ENCODE measurements around the gene LYPLAL1. TPM values are rescaled to one million over a fixed set of nuclear protein-coding genes. Genes with fewer than 3 reads are reported as not detected.
"Not testable (repeated sequence)": the region's sequence is repeated elsewhere in the genome, so short reads cannot be mapped to it uniquely, and the experiment has no call there.

LYPLAL1 gene
- total and polyA plus RNA-seq, 2 experiments from 2014 or later = 28.3 to 31.9 TPM

GRCh38 chr1:219239518-219239917 is 65.8 kb downstream of the LYPLAL1 start:
- TF ChIP-seq EZH2 (IDR thresholded peaks at IDR 0.05; ENCODE audit: borderline replicate concordance) (no peak), CTCF (IDR thresholded peaks at IDR 0.05; ENCODE audit: poor library complexity) (no peak), EZH2phosphoT487 (IDR thresholded peaks at IDR 0.05; ENCODE audit: low read depth, severe bottlenecking, unreplicated experiment) (no peak)
- no peak for DNase-seq (ENCODE audit: low spot score)
- Histone ChIP-seq H3K27ac (no peak overlapping the region), H4K20me1 (ENCODE audit: insufficient read depth, poor library complexity, severe bottlenecking) (no peaks in the 10 kb centered on the region), H3K79me2 (no peaks in the 10 kb centered on the region), H3K4me2 (no peak overlapping the region), H3K27me3 (no peaks in the 10 kb centered on the region), H3K4me1 (ENCODE audit: insufficient read depth) (no peaks in the 10 kb centered on the region), H3K9me3 (ENCODE audit: low read depth) (no peaks in the 10 kb centered on the region), H3K4me3 (no peak overlapping the region), H3K9me2 (replicated peaks; ENCODE audit: insufficient read depth) (no peaks in the 10 kb centered on the region), H3K36me3 (replicated peaks; ENCODE audit: insufficient read depth, low read depth) (no peaks in the 10 kb centered on the region), H2AFZ (no peak overlapping the region)
- 88% methylated on average over 2 of the region's 2 CpGs for WGBS (ENCODE audit: low lambda C conversion rate, missing lambda C conversion rate)

DNA sequence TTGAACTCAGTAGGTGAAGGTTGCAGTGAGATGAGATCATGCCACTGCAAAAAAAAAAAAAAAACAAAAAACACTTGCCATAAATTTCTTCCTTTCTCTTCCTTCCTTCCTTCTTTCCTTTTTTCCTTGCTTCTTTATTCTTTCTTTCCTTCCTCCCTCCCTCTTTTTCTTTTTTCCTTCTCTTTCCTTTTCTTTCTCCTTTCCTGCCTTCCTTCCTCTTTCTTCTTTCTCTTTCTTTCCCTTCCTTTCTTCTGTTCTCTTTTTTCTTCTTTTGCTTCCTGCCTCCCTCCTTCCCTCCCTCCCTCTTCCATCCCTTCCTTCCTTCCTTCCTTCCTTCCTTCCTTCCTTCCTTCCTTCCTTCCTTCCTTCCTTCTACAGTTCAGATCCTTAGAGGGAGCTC is 71.2 kb downstream of the LYPLAL1 start:
- TF ChIP-seq CTCF (IDR thresholded peaks at IDR 0.05; ENCODE audit: poor library complexity) (no peak), EZH2 (IDR thresholded peaks at IDR 0.05; ENCODE audit: borderline replicate concordance) (no peak), EZH2phosphoT487 (IDR thresholded peaks at IDR 0.05; ENCODE audit: low read depth, severe bottlenecking, unreplicated experiment) (no peak)

GRCh38 chr1:219247441-219247840 is 73.8 kb downstream of the LYPLAL1 start:
- H3K27ac ChIP-seq = no peak overlapping the region
- H4K20me1 ChIP-seq (ENCODE audit: insufficient read depth, poor library complexity, severe bottlenecking) = no peaks in the 10 kb centered on the region
- no peaks in the 10 kb centered on the region for H3K9me2 ChIP-seq (replicated peaks; ENCODE audit: insufficient read depth)
- WGBS (ENCODE audit: low lambda C conversion rate, missing lambda C conversion rate) = 67% methylated on average over 1 of the region's 1 CpG
- no peaks in the 10 kb centered on the region for H3K27me3 ChIP-seq
- TF ChIP-seq EZH2 (IDR thresholded peaks at IDR 0.05; ENCODE audit: borderline replicate concordance) = no peak
- no peak for TF ChIP-seq EZH2phosphoT487 (IDR thresholded peaks at IDR 0.05; ENCODE audit: low read depth, severe bottlenecking, unreplicated experiment)
- no peak for TF ChIP-seq CTCF (IDR thresholded peaks at IDR 0.05; ENCODE audit: poor library complexity)
- H3K4me3 ChIP-seq = no peak overlapping the region
- H3K4me2 ChIP-seq = no peak overlapping the region
- no peak for DNase-seq (ENCODE audit: low spot score)
- H3K9me3 ChIP-seq (ENCODE audit: low read depth) = no peaks in the 10 kb centered on the region
- H3K36me3 ChIP-seq (replicated peaks; ENCODE audit: insufficient read depth, low read depth) = no peaks in the 10 kb centered on the region
- H3K79me2 ChIP-seq = no peaks in the 10 kb centered on the region
- no peaks in the 10 kb centered on the region for H3K4me1 ChIP-seq (ENCODE audit: insufficient read depth)
- H2AFZ ChIP-seq = no peak overlapping the region

More for the DNA sequence above, 71.2 kb downstream of the LYPLAL1 start:
- no peaks in the 10 kb centered on the region for H3K27me3 ChIP-seq
- no peak overlapping the region for H3K4me3 ChIP-seq
- no peak for DNase-seq (ENCODE audit: low spot score)
- no peak overlapping the region for H2AFZ ChIP-seq
- no peaks in the 10 kb centered on the region for H3K9me3 ChIP-seq (ENCODE audit: low read depth)
- no peaks in the 10 kb centered on the region for H3K4me1 ChIP-seq (ENCODE audit: insufficient read depth)
- no peak overlapping the region for H3K27ac ChIP-seq
- H3K9me2 ChIP-seq (replicated peaks; ENCODE audit: insufficient read depth) = no peaks in the 10 kb centered on the region
- H3K79me2 ChIP-seq = no peaks in the 10 kb centered on the region
- H3K4me2 ChIP-seq = no peak overlapping the region
- H4K20me1 ChIP-seq (ENCODE audit: insufficient read depth, poor library complexity, severe bottlenecking) = no peaks in the 10 kb centered on the region
- no peaks in the 10 kb centered on the region for H3K36me3 ChIP-seq (replicated peaks; ENCODE audit: insufficient read depth, low read depth)

- not testable (repeated sequence) for H3K27ac ChIP-seq; H4K20me1 ChIP-seq (ENCODE audit: insufficient read depth, poor library complexity, severe bottlenecking); H3K4me3 ChIP-seq; H2AFZ ChIP-seq; H3K4me1 ChIP-seq (ENCODE audit: insufficient read depth); H3K27me3 ChIP-seq; H3K9me3 ChIP-seq (ENCODE audit: low read depth); H3K36me3 ChIP-seq (replicated peaks; ENCODE audit: insufficient read depth, low read depth); H3K9me2 ChIP-seq (replicated peaks; ENCODE audit: insufficient read depth); H3K4me2 ChIP-seq; H3K79me2 ChIP-seq; DNase-seq (ENCODE audit: low spot score)
- 90% methylated on average over 2 of the region's 2 CpGs for WGBS (ENCODE audit: low lambda C conversion rate, missing lambda C conversion rate)
These were observed 76.8 kb downstream of the LYPLAL1 start for GRCh38 chr1:219250468-219250867.
